ENCODE measurements around the gene CDK5R2. TPM values are rescaled to one million over a fixed set of nuclear protein-coding genes. Genes with fewer than 3 reads are reported as not detected.

The CDK5R2 gene
- total and polyA plus RNA-seq, 2 of the 13 experiments (the other 11 are each of a cell fraction or from before 2014, with no cell fraction given) = not detected

DNA sequence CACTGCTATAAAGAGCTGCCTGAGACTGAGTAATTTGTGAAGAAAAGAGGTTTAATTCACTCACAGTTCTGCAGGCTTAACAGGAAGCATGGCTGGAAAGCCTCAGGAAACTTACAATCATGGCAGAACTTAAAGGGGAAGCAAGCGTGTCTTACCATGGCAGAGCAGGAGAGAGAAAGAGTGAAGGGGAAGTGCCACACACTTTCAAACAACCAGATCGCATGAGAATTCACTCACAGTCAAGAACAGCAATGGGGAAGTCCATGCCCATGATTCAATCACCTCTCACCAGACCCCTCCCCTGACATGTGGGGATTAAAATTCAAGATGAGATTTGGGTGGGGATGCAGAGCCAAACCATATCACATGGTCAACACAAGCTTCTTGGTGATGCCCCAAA is 34.7 kb upstream of the CDK5R2 start:
- no peaks in the 10 kb centered on the region for H3K27me3 ChIP-seq (ENCODE audit: control insufficient read depth in 1 of 2, insufficient read depth in 2 of 2, low read length in 2 of 2)

DNA sequence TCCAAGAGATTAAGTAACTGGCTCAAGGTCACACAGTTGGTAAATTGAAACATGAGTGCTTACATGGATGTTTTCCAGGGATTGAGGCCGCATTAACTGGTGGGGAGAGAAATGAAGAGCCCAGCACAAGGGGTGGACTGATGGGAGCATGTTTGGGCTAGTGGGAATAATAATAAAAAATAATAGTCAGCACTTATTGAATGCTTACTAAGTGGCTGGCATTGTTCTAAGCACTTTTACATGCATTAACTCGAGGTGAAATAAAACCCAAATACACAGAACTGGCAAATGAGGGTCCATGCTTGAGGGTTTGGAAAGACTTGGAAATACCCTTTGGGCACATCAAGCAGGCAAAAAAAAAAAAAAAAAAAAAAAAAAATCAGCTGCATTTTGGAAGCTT is 34.0 kb upstream of the CDK5R2 start:
- FAIRE-seq = no peak
- ATAC-seq = no peak
- H3K4me1 ChIP-seq (ENCODE audit: insufficient read depth, low read length) = peaks cover 6% of the 10 kb centered on the region; the same call in 1 of the 2 replicates
- H3K36me3 ChIP-seq (replicated peaks in 1 of 2; ENCODE audit: control insufficient read depth in 1 of 2, insufficient read depth in 2 of 2, low read length in 2 of 2) = no peaks in the 10 kb centered on the region
- no peak overlapping the region for H3K27ac ChIP-seq (ENCODE audit: extremely low read length, insufficient read depth, low read length)
- in situ Hi-C loops (cut with HindIII; ENCODE audit: extremely low pct_ligation_motif_present, low pct_unique_long_range_greater_than_20kb) (no loop called here), intact Hi-C loops (cut with micrococcal nuclease; ENCODE audit: unreplicated experiment) (no loop called here)
- POLR2A ChIA-PET = no interaction called here
- no peak overlapping the region for H2AFZ ChIP-seq (ENCODE audit: low read length)
- no peaks in the 10 kb centered on the region for H3K79me2 ChIP-seq (ENCODE audit: insufficient read depth, low read length)
- no peaks in the 10 kb centered on the region for H4K20me1 ChIP-seq (ENCODE audit: insufficient read depth, low read length)
- no peak overlapping the region for H3K4me3 ChIP-seq (replicated peaks in 1 of 3; ENCODE audit: insufficient read depth in 1 of 3, low read depth in 2 of 3, low read length in 3 of 3)
- TF ChIP-seq ZNF616 (CRISPR knock-in tag; IDR thresholded peaks at IDR 0.05; ENCODE audit: low read depth) (no peak), ARNT (IDR thresholded peaks at IDR 0.05) (no peak), MAFK (conservative IDR thresholded peaks at IDR 0.05 in 1 of 2, IDR thresholded peaks at IDR 0.05 in 1 of 2; ENCODE audit: low read length in 2 of 2) (peak; percentile 67 to 80; a peak in 3 of 4 replicates), ZNF883 (CRISPR knock-in tag; IDR thresholded peaks at IDR 0.05; ENCODE audit: not compliant biosample characterization) (no peak), ZNF160 (CRISPR knock-in tag; IDR thresholded peaks at IDR 0.05) (no peak), ZNF563 (CRISPR knock-in tag; IDR thresholded peaks at IDR 0.05) (no peak), ZNF777 (CRISPR knock-in tag; IDR thresholded peaks at IDR 0.05) (no peak), MTF1 (CRISPR knock-in tag; IDR thresholded peaks at IDR 0.05) (no peak), ZNF121 (CRISPR knock-in tag; IDR thresholded peaks at IDR 0.05) (no peak), MAFF (IDR thresholded peaks at IDR 0.05; ENCODE audit: low read depth, low read length) (peak; percentile 66)
- TF ChIP-seq, protein P1, sequence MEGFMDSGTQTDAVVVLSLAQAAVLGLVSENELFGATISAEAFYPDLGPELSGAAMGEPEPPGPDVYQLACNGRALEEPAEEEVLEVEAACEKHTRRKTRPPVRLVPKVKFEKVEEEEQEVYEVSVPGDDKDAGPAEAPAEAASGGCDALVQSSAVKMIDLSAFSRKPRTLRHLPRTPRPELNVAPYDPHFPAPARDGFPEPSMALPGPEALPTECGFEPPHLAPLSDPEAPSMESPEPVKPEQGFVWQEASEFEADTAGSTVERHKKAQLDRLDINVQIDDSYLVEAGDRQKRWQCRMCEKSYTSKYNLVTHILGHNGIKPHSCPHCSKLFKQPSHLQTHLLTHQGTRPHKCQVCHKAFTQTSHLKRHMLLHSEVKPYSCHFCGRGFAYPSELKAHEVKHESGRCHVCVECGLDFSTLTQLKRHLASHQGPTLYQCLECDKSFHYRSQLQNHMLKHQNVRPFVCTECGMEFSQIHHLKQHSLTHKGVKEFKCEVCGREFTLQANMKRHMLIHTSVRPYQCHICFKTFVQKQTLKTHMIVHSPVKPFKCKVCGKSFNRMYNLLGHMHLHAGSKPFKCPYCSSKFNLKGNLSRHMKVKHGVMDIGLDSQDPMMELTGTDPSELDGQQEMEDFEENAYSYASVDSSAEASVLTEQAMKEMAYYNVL (CRISPR knock-in tag; IDR thresholded peaks at IDR 0.05; ENCODE audit: borderline replicate concordance) = no peak
- TF ChIP-seq, protein P2, sequence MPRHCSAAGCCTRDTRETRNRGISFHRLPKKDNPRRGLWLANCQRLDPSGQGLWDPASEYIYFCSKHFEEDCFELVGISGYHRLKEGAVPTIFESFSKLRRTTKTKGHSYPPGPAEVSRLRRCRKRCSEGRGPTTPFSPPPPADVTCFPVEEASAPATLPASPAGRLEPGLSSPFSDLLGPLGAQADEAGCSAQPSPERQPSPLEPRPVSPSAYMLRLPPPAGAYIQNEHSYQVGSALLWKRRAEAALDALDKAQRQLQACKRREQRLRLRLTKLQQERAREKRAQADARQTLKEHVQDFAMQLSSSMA (CRISPR knock-in tag; IDR thresholded peaks at IDR 0.05) = no peak
- H3K9ac ChIP-seq (ENCODE audit: insufficient read depth, low read depth, low read length) = no peak overlapping the region
- CTCF ChIA-PET (ENCODE audit: low intra/inter-chr PET ratio, low total read pairs) = no interaction called here
- peaks cover 9% of the 10 kb centered on the region for H3K9me3 ChIP-seq (ENCODE audit: low read length)
- 49% methylated on average over 2 of the region's 2 CpGs for WGBS (ENCODE audit: low lambda C conversion rate)
- H3K4me2 ChIP-seq (ENCODE audit: low read depth, low read length) = no peak overlapping the region
- no TSS peak for BruUV-seq (replicated peaks)
- H3K27me3 ChIP-seq (ENCODE audit: control insufficient read depth in 1 of 2, insufficient read depth in 2 of 2, low read length in 2 of 2) = no peaks in the 10 kb centered on the region
- DNase-seq (ENCODE audit: low spot score) = no peak

More for the DNA sequence above, 34.7 kb upstream of the CDK5R2 start:
- no TSS peak for BruUV-seq (replicated peaks)
- TF ChIP-seq, protein P3, sequence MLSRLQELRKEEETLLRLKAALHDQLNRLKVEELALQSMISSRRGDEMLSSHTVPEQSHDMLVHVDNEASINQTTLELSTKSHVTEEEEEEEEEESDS (CRISPR knock-in tag; IDR thresholded peaks at IDR 0.05; ENCODE audit: borderline replicate concordance) = no peak
- no peak for TF ChIP-seq ZFX (CRISPR knock-in tag; IDR thresholded peaks at IDR 0.05; ENCODE audit: low read depth)
- TF ChIP-seq KLF16 (CRISPR knock-in tag; IDR thresholded peaks at IDR 0.05) = no peak
- H3K4me3 ChIP-seq (replicated peaks in 1 of 3; ENCODE audit: insufficient read depth in 1 of 3, low read depth in 2 of 3, low read length in 3 of 3) = no peak overlapping the region
- H4K20me1 ChIP-seq (ENCODE audit: insufficient read depth, low read length) = no peaks in the 10 kb centered on the region
- no peak overlapping the region for H3K27ac ChIP-seq (ENCODE audit: extremely low read length, insufficient read depth, low read length)
- no peak for DNase-seq (ENCODE audit: low spot score)
- intact Hi-C loops (cut with micrococcal nuclease; ENCODE audit: unreplicated experiment) (no loop called here), in situ Hi-C loops (cut with HindIII; ENCODE audit: extremely low pct_ligation_motif_present, low pct_unique_long_range_greater_than_20kb) (no loop called here)
- WGBS (ENCODE audit: low lambda C conversion rate) = 77% methylated on average over 2 of the region's 2 CpGs
- POLR2A ChIA-PET = no interaction called here
- no peak overlapping the region for H2AFZ ChIP-seq (ENCODE audit: low read length)
- CTCF ChIA-PET (ENCODE audit: low intra/inter-chr PET ratio, low total read pairs) = no interaction called here
- H3K79me2 ChIP-seq (ENCODE audit: insufficient read depth, low read length) = no peaks in the 10 kb centered on the region
- H3K4me2 ChIP-seq (ENCODE audit: low read depth, low read length) = no peak overlapping the region
- FAIRE-seq = no peak
- peaks cover 6% of the 10 kb centered on the region; the same call in 1 of the 2 replicates for H3K4me1 ChIP-seq (ENCODE audit: insufficient read depth, low read length)
- ATAC-seq = no peak
- no peaks in the 10 kb centered on the region for H3K36me3 ChIP-seq (replicated peaks in 1 of 2; ENCODE audit: control insufficient read depth in 1 of 2, insufficient read depth in 2 of 2, low read length in 2 of 2)
- H3K9me3 ChIP-seq (ENCODE audit: low read length) = peaks cover 9% of the 10 kb centered on the region
- no peak overlapping the region for H3K9ac ChIP-seq (ENCODE audit: insufficient read depth, low read depth, low read length)
